IMR-90 (cell line): ENCODE results near the gene ZBTB8B. TPM values are rescaled to one million over a fixed set of nuclear protein-coding genes. Genes with fewer than 3 reads are reported as not detected.

Source experiments
- ATAC-seq: fragments of 200-7000 bp; cut with Tn5 transposase; 2 replicates; pipeline ENCODE4 v1.9.1; 2020; ENCODE audit warnings: low read depth, mild to moderate bottlenecking, moderate library complexity
- BruUV-seq: library from RNA; stranded (reverse); fragments of 400-500 nt; replicated peaks from 2 replicates; lab custom pipeline; 2021; lab: Mats Ljungman, UMichigan
- CTCF ChIA-PET: fragments of 300-600 bp; formaldehyde crosslinking; extraction: SDS; loops from one replicate; lab custom pipeline; 2021; ENCODE audit warnings: antibody characterized with exemption; lab: Yijun Ruan, JAX
- POLR2A ChIA-PET: fragments of 300-600 bp; sonication (Branson Sonifier 250); formaldehyde crosslinking; loops from one replicate; lab custom pipeline; 2022; ENCODE audit warnings: antibody characterized with exemption; ENCODE audit not compliant: unreplicated experiment; lab: Charles Lee
- DNase-seq: peaks from one replicate; pipeline ENCODE4 v3.0.0; 2013
- H2AFZ ChIP-seq: replicated peaks from 2 replicates; pipeline ENCODE3; 2013; ENCODE audit warnings: low read length, mild to moderate bottlenecking; ENCODE audit not compliant: poor library complexity
- H2AK5ac ChIP-seq: 2 replicates; pipeline ENCODE4 v1.6.1; 2013; ENCODE audit warnings: low read depth, low read length, inconsistent platforms
- H2AK9ac ChIP-seq: replicated peaks from 2 replicates; pipeline ENCODE3; 2013; ENCODE audit warnings: mild to moderate bottlenecking, low read depth, low read length, moderate library complexity; ENCODE audit not compliant: poor library complexity
- H2BK120ac ChIP-seq: 2 replicates; pipeline ENCODE4 v1.6.1; 2013; ENCODE audit warnings: low read depth, low read length, inconsistent platforms
- H2BK15ac ChIP-seq: 3 replicates; pipeline ENCODE4 v1.6.1; 2013; ENCODE audit warnings: low read depth, low read length, inconsistent platforms
- H2BK20ac ChIP-seq: 2 replicates; pipeline ENCODE4 v1.6.1; 2013; ENCODE audit warnings: low read depth, mild to moderate bottlenecking, inconsistent platforms, low read length, moderate library complexity
- H2BK5ac ChIP-seq: 2 replicates; pipeline ENCODE4 v1.6.1; 2013; ENCODE audit warnings: mild to moderate bottlenecking, low read depth, low read length, inconsistent platforms; ENCODE audit not compliant: poor library complexity, severe bottlenecking
- H3K14ac ChIP-seq: replicated peaks from 2 replicates; pipeline ENCODE4 v1.6.1; 2013; ENCODE audit warnings: low read depth, low read length, inconsistent platforms
- H3K18ac ChIP-seq: 2 replicates; pipeline ENCODE4 v1.6.1; 2013; ENCODE audit warnings: low read depth, low read length, control low read depth
- H3K23ac ChIP-seq: 2 replicates; pipeline ENCODE4 v1.6.1; 2013; ENCODE audit warnings: low read depth, low read length, inconsistent platforms
- H3K27ac ChIP-seq: 2 replicates; pipeline ENCODE4 v1.5.1; 2013; ENCODE audit warnings: mild to moderate bottlenecking, control low read depth, low read length; ENCODE audit not compliant: insufficient read depth
- H3K27me3 ChIP-seq: 2 replicates; pipeline ENCODE4 v1.6.1; 2013; ENCODE audit warnings: low read length; ENCODE audit not compliant: control insufficient read depth, insufficient read depth
- H3K36me3 ChIP-seq: 2 replicates; pipeline ENCODE4 v1.6.1; 2013; ENCODE audit warnings: low read length, mixed read lengths; ENCODE audit not compliant: control insufficient read depth, insufficient read depth
- H3K4ac ChIP-seq: 2 replicates; pipeline ENCODE4 v1.6.1; 2013; ENCODE audit warnings: low read depth, low read length, inconsistent platforms
- H3K4me1 ChIP-seq: 2 replicates; pipeline ENCODE4 v1.6.1; 2013; ENCODE audit warnings: low read length, mixed read lengths; ENCODE audit not compliant: control insufficient read depth, insufficient read depth
- H3K4me2 ChIP-seq: 2 replicates; pipeline ENCODE4 v1.6.1; 2013; ENCODE audit warnings: low read depth, mild to moderate bottlenecking, control low read depth, low read length, moderate library complexity
- H3K4me3 ChIP-seq: 2 replicates; pipeline ENCODE4 v1.5.1; 2013; ENCODE audit warnings: low read depth, mild to moderate bottlenecking, control low read depth, low read length, moderate library complexity; ENCODE audit not compliant: insufficient read depth
- H3K56ac ChIP-seq: 2 replicates; pipeline ENCODE4 v1.6.1; 2013; ENCODE audit warnings: low read length, inconsistent platforms; ENCODE audit not compliant: insufficient read depth; ENCODE audit errors: extremely low read depth
- H3K79me1 ChIP-seq, 2 experiments: 2 replicates each; pipeline ENCODE4 v1.6.1; 2013; ENCODE audit warnings: low read length in 2 of 2, inconsistent platforms in 1 of 2, low read depth in 1 of 2
- H3K9ac ChIP-seq: 2 replicates; pipeline ENCODE4 v1.6.1; 2013; ENCODE audit warnings: low read depth, low read length, control low read depth
- H3K9me1 ChIP-seq: 2 replicates; pipeline ENCODE4 v1.6.1; 2013; ENCODE audit warnings: low read length, inconsistent platforms; ENCODE audit not compliant: insufficient read depth
- H3K9me3 ChIP-seq: 2 replicates; pipeline ENCODE4 v1.6.1; 2013; ENCODE audit warnings: low read length; ENCODE audit not compliant: control insufficient read depth, insufficient read depth
- H4K20me1 ChIP-seq: 2 replicates; pipeline ENCODE4 v1.6.1; 2013; ENCODE audit warnings: low read length, inconsistent platforms; ENCODE audit not compliant: insufficient read depth
- H4K5ac ChIP-seq: 2 replicates; pipeline ENCODE4 v1.6.1; 2013; ENCODE audit warnings: mild to moderate bottlenecking, low read depth, low read length, control low read depth
- H4K8ac ChIP-seq, 2 experiments: 2 replicates each; pipeline ENCODE4 v1.6.1; 2013; ENCODE audit warnings: low read depth in 2 of 2, low read length in 2 of 2, control low read depth in 1 of 2, inconsistent platforms in 1 of 2
- H4K91ac ChIP-seq: 2 replicates; pipeline ENCODE4 v1.6.1; 2013; ENCODE audit warnings: low read depth, low read length, inconsistent platforms; ENCODE audit not compliant: insufficient read depth
- CHD1 ChIP-seq: IDR thresholded peaks from 2 replicates; pipeline ENCODE4 v1.6.1; 2012; ENCODE audit warnings: low read depth, low read length, improper control_type of control experiment
- CTCF ChIP-seq: conservative IDR thresholded peaks from 2 replicates; pipeline ENCODE4 v1.5.1; 2012; ENCODE audit warnings: mild to moderate bottlenecking, low read depth, low read length, improper control_type of control experiment
- MAFK ChIP-seq: IDR thresholded peaks from 2 replicates; pipeline ENCODE4 v1.6.1; 2012; ENCODE audit warnings: low read depth, low read length, improper control_type of control experiment
- MXI1 ChIP-seq: IDR thresholded peaks from 2 replicates; pipeline ENCODE4 v1.6.1; 2012; ENCODE audit warnings: low read depth, mild to moderate bottlenecking, low read length, moderate library complexity, borderline replicate concordance
- NFE2L2 ChIP-seq: fragments of 150-350 bp; IDR thresholded peaks from 2 replicates; pipeline ENCODE4 v1.6.1; 2016; ENCODE audit warnings: low read depth, mild to moderate bottlenecking, low read length
- POLR2A ChIP-seq: IDR thresholded peaks from 2 replicates; pipeline ENCODE4 v1.6.1; 2012; ENCODE audit warnings: mild to moderate bottlenecking, low read depth, low read length
- RCOR1 ChIP-seq: IDR thresholded peaks from 2 replicates; pipeline ENCODE4 v1.6.1; 2012; ENCODE audit warnings: mild to moderate bottlenecking, low read length, improper control_type of control experiment; ENCODE audit not compliant: insufficient replicate concordance
- RFX5 ChIP-seq: IDR thresholded peaks from 2 replicates; pipeline ENCODE4 v1.8.0; 2012; ENCODE audit warnings: low read depth, mild to moderate bottlenecking, low read length, moderate library complexity
- WGBS, 2 experiments: methylation state at CpG; one replicate each; pipeline versions ENCODE4 v1.1.5 to v1.1.7; 2013; ENCODE audit warnings: missing lambda C conversion rate in 2 of 2; ENCODE audit not compliant: insufficient read length in 1 of 2; ENCODE audit errors: extremely low coverage in 2 of 2; 5-methylcytosine and 5-hydroxymethylcytosine counted together
- dilution Hi-C: fragments of 300-500 bp; cut with HindIII; formaldehyde crosslinking; loops from one replicate; pipeline ENCODE4 v1.14.3; 2018; ENCODE audit warnings: low sequenced_read_pairs; ENCODE audit not compliant: unreplicated experiment
- in situ Hi-C: fragments of 300-500 bp; cut with MboI; formaldehyde crosslinking; loops from 3 replicates; pipeline ENCODE4 v1.14.3; 2019; ENCODE audit warnings: low sequenced_read_pairs, inconsistent platforms, mixed read lengths
- intact Hi-C: fragments of 100-400 bp; cut with micrococcal nuclease; formaldehyde crosslinking; loops from 2 replicates; pipeline ENCODE4 v1.10.0; 2022
- polyA plus RNA-seq, 3 experiments: library from polyadenylated mRNA; depleted of rRNA; stranded (reverse); fragments of >200 nt; gene quantifications; 2 replicates each; pipeline ENCODE4 v1.2.3, GENCODE V29; 2012; ENCODE audit warnings: low replicate concordance in 1 of 3
- total RNA-seq: library from RNA; depleted of rRNA; stranded (reverse); fragments of >200 nt; gene quantifications from 2 replicates; pipeline ENCODE4 v1.2.3, GENCODE V29; 2012

Gene ZBTB8B
- total and polyA plus RNA-seq, 2 of the 4 experiments (the other 2 are of a cell fraction) = not detected

GRCh38 chr1:32480003-32480402 lies 15.1 kb downstream of the ZBTB8B start:
- Histone ChIP-seq H2BK120ac (no peak overlapping the region), H3K27ac (no peak overlapping the region), H2BK20ac (no peak overlapping the region), H3K4me3 (no peak overlapping the region), H2AK5ac (no peak overlapping the region), H3K79me1 (no peaks in the 10 kb centered on the region), H3K4me1 (no peaks in the 10 kb centered on the region), H4K20me1 (no peaks in the 10 kb centered on the region), H2BK5ac (no peak overlapping the region), H3K9ac (no peak overlapping the region), H2BK15ac (no peak overlapping the region), H3K14ac (no peak overlapping the region), H4K8ac (no peak overlapping the region), H3K36me3 (no peaks in the 10 kb centered on the region), H3K27me3 (peaks cover 26% of the 10 kb centered on the region), H2AK9ac (no peak overlapping the region), H4K5ac (no peak overlapping the region), H3K9me3 (peaks cover 2% of the 10 kb centered on the region; the same call in 1 of the 2 replicates), H3K18ac (no peak overlapping the region), H3K4me2 (no peak overlapping the region), H3K9me1 (0 out of 2 replicates have a peak, but pooled peaks cover 1% of the 10 kb centered on the region), H3K56ac (no peak overlapping the region), H4K91ac (no peak overlapping the region), H3K4ac (no peak overlapping the region), H2AFZ (no peak overlapping the region), H3K23ac (no peak overlapping the region)
- POLR2A ChIA-PET = no interaction called here
- no CpG with 5 or more reads among the region's 2 CpGs for WGBS, 2 experiments
- no TSS peak for BruUV-seq
- TF ChIP-seq RFX5 (no peak), CHD1 (no peak), MAFK (no peak), NFE2L2 (no peak), CTCF (no peak), RCOR1 (no peak), MXI1 (no peak), POLR2A (no peak)
- intact Hi-C loops = no loop called here
- in situ Hi-C loops = no loop called here
- CTCF ChIA-PET = no interaction called here
- dilution Hi-C loops = no loop called here
- ATAC-seq (peak; percentile 44; the same call in 1 of the 2 replicates), DNase-seq (no peak)
